Activated CD4-positive, CD25-positive, alpha-beta regulatory T cell treated with anti-CD3 and anti-CD28 coated beads, Interleukin-2, amount 50 U/mL, for 16 hours (primary cell): ENCODE results near the gene PPP1R2B.
"Not testable (repeated sequence)": the region's sequence is repeated elsewhere in the genome, so short reads cannot be mapped to it uniquely, and the experiment has no call there.

Experiments
- DNase-seq: peaks from one replicate; pipeline ENCODE4 v3.0.0-alpha.2; 2020; ENCODE audit warnings: low read depth, low spot score

The PPP1R2B gene

DNA sequence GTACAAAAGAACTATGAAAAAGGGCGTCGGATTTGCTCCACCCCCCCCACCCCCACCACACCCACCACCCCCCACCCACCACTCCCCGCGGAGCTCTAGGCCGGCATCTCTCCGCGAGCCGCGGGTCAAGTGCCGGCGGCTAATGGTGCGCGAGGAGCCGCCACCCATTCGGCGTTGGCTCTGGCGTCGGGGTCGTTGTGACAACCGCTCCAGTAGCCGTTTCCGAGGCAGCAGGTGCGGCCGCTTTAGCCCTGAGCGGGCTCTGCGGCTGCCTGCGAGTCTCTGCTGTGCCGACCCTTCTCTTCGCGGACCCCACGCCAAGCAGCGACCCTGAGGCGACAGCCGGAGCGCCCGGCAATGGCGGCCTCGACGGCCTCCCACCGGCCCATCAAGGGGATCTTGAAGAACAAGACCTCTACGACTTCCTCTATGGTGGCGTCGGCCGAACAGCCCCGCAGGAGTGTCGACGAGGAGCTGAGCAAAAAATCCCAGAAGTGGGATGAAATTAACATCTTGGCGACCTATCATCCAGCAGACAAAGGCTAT lies at the start of gene PPP1R2B:
Gene PPP1R2B, plus strand, starts transcription at position 90 of the 546 bp plus-strand sequence. Its CDS starts 268 bp downstream, at position 358.
- no peak for DNase-seq

DNA sequence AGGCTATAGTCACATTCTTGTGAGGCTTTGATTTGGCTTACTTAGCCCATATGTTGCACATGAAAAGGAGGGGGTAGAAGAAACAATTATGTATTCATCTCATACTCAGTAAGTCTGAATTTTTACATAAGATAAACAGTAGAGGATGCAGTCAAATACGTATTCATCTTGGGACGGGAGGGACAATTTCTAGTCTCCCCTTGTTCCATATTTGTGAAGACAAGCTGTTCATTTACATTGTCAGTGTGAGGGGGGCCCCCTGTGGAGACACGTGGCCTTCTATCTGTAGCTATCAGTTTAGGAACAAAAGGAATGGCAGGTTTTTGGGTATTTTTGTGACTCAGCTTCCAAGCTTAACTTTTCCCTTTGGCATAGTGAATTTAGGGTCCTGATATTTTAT lies 49.2 kb upstream of the PPP1R2B start:
- no peak for DNase-seq

DNA sequence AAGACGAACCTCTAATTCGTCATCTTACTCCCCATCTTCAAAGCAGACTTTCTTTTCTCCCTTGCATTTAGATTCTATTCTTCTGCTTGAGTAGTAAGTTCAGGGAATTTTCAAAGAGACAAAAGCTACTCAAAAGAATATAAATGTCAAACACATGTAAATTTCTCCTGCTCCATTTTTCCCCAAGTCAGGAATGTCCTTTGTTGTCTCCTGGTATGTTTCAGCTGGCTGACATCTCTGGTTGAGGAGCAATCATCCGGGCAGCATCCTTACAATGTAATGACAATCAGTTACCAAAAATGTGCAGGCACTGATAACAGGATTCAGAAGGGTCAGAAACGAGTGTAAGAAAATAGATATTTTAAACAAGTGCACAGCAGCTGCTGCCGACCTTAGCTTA lies 47.6 kb upstream of the PPP1R2B start:
- no peak for DNase-seq

DNA sequence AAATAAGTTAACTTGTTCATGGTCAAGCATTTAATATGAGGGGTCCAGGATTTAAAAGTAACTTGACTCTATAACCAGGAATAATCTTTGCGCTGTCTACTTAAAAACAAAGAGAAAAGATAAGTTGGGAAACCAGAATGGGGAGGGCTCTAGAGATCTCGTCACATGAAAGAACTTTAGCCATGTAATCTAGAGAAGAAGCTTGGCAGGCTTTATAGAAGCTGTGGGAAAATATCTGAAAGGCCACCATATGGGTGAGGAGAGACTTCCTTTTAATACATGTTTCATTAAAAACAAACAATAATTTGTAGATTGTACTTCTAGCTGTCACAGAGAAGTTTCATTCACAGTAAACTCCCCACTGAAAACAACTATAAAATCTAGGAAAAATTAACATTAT lies 46.7 kb upstream of the PPP1R2B start:
- no peak for DNase-seq

DNA sequence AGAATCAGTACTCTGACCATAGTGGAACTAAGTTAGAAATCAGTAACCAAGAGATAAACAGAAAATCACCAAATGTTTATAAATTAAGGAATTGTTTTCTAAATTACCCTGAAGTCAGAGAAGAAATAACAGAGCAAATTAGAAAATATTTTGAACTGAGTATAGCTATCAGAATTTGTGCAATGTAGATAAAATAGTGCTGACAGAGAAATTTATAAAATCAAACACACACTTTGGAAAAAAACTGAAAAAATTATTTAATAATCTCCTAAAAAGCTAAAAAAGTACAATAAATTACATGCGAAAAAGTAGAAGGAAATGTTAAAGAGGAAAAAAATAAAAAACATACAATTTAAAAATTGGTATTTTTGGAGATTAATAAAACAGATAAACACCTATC lies 37.1 kb upstream of the PPP1R2B start:
- no peak for DNase-seq

DNA sequence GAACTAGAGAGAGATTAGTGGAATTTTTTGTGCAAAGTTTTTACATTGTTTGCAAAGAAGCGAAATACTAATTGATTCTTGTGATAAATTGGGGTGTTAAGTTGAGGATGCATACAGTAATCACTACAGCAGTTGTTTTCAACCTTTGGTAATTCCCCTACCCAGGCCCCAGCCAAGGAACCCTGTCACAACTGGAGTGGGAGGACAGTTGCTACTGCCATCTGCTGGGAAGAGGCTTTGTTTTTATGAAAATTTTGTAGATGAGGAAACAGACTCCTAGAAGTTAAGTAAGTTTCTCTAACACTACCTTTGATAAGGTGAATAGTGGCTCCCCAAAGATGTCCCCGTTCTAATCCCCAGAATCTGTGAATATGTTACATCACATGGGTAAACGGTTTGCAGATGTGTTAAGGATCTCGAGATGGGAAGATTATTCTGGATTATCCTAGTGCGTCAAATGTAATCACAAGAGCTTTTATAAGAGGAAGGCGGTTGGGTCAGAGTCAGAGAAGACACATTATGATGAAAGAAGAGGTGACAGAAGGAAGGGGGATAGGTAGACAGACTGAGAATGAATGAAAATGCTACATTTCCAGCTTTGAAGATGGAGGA lies 34.0 kb upstream of the PPP1R2B start:
- DNase-seq: no peak

DNA sequence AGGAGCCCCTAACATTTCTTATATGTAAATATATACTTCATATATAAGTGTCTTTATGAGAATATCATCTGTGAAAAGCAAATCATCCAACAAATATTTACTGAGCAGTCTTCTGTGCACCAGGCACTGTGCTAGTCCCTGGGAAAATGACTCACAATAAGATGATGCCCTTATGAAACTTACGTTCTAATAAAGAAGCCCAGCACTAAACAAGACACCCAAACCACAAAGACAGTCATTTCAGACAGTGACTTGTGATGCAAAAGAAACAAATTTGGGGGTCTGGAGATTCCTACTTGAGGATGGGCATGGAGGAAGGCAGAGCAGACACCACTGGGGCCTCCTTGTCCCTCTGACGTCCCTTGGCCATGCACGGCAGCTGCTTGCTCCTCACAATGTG lies 30.6 kb upstream of the PPP1R2B start:
- DNase-seq: no peak

DNA sequence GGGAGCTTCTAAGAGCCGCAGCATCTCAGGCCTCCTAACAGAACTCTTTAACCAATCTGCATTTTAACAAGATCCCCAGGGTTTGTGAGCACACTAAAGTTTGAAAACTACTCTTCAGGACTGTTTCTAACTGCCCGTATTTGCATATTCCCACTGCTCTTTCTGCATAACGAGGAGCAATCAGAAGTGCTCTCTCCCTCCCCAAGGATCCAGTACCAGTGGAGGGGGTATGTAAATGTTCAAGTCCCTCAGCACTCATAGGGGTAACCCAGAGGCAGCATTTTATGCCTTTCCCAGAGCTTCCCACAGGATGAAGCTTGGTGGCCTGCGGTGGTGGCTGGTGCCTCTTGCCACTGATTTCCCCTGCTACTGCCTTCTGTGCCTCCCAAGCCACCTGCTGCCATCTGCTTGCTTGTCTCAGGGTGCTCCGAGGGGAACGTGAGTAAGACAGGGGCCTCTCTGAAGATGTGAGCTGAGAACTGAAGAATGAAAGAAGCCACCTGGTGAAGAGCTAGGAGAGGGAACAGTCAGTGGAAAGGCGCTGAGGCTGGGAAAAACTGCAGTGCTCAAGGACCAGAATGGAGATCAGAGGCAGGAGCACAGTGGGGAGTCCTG lies 30.0 kb upstream of the PPP1R2B start:
- no peak for DNase-seq

DNA sequence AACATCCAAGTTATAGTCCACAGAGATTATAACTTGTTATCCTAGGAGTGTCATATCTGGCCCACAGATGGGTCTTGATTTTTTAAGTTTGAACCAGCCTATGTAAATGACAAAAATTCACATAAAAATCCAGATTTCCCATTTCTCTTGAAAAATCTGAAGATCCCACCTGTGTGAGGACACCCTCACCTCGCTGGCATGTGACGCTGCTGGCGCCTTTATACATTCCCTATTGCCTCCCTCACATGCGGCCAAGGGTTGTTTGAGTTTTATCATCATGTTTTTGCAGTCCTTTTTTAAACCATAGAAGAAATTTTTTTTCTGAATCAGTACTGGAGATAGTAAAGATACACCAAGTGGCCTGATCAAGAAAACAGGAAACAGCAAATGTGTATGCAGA lies 25.9 kb upstream of the PPP1R2B start:
- DNase-seq: no peak

DNA sequence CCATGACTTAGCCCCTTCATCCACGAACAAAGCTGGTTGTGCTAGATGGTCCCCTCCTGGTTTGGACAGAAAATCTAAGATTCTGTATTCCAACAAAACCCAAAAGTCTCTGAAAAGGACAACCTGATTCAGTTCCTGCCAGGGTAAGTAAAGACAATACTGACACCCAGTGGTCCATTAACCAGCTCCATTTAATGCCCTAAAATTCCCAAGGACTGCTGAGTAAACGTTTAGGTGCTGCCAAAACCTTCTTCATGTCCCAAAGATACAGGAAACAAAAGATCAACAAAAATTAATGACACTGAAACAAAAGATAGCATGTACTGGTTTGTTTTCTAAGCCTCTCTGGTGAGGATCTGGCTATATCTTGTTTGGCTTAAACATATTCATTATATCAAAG lies 25.3 kb upstream of the PPP1R2B start:
- DNase-seq: no peak

DNA sequence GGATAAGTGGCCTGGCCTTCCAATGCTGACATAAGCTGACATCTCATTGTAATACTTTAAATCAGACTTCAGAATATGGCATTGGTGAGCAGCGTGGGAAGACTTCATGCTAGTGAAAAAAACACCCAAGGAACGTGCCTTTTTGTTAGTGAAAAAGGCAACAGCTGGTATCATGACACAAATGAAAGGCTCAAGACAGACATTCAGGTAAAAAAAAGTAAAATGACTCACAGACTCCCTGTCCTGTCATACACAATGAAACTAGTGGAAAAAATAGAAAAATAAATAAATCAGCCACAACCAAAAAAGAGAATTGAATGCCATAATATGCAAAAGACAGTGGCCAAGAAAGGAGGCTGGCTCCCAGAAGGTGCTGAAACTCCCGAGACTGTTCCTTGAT lies 24.4 kb upstream of the PPP1R2B start:
- DNase-seq: no peak

DNA sequence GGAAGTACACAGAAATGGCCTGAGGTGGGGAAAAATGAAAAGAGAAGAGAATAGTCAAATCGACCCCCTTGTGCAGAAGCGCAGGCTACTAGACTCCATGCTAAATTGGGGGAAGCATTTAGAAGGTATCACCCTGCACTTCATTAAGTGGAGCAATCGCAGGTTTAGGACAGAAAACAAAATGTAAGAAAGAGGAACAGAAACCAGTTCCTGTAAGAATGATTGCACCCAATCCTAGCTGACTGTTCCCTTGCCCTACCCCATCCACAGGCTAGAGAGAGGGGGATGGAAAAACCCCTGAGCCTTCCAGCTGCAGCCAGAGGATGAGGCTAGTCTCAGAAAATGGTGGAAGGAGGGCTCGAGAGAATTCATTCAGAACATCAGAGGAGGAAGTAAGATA lies 23.9 kb upstream of the PPP1R2B start:
- DNase-seq: no peak

DNA sequence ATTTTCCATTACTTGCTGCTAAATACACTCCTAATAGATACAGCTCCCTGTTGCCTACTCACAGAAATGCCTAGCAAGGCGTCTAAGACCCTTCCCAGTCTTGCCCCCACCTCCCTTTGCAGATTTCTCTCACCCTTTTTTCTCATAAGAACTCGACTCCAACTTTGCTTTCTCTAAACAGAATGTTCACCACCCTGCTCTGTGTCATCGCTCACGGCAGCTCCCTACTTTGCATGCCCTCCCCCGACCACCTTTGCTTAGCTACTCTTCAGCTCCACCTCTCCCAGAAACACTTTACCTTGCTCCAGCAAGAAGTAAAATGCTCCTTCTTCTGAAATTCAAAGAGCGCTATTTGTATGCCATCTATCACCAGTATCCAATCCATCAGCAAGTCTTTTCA lies 15.2 kb upstream of the PPP1R2B start:
- no peak for DNase-seq

DNA sequence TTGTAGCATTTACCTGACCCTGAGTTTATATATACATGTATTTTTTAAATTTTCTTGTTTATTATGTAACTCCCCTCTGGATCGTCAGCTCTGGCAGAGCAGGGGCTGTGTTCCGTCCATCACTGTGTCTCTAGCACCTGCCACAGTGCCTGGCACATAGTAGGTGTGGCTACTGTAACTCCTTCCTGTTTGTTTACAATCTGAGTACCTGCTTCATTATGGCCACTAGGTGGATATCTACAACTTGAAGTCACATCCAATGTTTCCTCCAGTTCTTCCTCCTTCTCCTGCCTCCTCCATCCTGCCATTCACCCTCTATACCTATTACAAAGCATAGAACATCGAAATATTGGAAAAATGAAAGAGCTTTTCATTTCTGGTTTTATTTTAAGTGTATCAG lies 14.2 kb upstream of the PPP1R2B start:
- DNase-seq: no peak

DNA sequence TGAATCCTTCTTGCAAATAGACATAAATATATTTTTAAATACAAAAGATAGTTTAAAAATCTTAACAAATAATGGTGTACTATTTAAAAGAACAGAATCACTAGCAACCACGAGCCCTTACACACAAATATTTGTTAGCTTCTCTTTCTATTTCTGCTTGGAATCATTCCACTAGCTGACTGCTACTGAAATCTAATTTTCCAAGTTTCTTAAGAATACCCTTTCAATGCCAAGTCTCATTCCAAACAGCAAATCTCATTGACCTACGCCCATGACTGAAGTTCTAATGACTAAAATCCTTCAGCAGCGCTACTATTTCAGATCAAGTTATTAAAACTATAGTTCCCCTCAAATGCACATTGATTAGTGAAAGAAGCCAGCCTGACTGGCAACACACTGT lies 13.2 kb upstream of the PPP1R2B start:
- no peak for DNase-seq

DNA sequence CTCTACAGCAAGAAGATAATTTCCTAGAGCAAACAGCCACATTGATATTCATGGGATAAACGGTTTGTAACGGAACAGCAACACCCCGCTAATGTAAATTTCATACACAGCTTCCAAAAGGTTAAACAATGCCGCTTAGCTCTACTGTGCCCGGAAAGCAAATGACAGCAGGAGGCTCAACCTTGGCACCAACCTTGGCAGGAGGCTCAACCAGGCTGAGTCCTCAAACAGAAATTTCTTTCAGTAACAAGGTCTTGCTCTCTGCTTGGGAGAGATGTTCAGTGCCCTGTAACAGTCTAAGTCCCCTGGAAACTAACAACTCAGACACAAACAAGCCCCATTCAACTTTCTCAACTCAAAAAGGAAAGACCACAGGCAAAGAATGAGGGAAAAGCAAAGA lies 11.1 kb upstream of the PPP1R2B start:
- DNase-seq: no peak

DNA sequence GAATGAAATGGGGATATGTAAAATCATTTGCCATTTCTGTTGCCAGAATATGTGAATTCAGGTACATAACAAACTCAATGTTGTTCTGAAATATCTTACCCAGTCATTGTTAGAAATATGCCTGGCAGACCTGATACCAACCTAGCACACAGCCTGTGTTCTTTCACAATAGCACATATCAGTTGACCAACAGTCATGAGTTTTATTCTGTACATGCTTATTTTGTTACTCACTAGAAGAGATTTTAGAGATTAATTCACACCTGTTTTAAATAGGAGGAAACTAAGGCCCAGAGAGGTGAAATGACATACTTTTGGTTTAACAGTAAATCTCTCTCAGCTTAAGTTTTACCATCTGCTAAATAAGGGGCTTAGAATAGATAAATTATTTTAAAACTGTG lies 8.4 kb upstream of the PPP1R2B start:
- DNase-seq: no peak

DNA sequence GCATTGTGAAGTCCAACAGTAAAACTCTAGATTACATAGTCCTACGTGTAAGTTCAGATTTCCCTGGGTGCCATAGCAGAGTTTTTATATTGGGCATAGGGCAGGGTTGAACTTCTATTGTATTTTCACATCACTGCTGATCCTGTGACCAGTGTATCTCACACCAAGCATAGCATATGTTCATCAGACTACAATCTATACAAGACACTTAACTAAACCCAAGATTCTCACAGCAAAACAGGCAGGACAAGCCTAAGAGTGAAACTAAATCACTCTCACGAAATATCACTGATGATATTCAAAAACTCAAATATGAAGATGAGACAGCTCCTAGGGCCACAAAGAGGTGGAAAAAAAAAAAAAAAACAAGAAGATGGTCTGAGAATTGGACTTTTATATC lies 3.2 kb upstream of the PPP1R2B start:
- no peak for DNase-seq

DNA sequence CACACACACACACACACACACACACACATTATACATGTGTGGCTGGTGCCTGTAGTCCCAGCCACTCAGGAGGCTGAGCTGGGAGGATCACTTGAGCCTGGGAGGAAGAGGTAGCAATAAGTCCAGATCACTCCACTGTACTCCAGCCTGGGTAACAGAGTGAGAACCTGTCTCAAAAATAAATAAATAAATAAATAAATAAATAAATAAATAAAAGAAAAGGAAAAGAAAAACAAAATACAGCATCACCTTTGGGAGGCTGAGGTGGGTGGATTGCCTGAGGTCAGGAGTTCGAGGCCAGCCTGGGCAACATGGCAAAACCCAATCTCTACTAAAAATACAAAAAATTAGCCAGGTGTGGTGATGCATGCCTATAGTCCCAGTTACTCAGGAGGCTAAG lies 1.6 kb upstream of the PPP1R2B start:
- not testable (repeated sequence) for DNase-seq

DNA sequence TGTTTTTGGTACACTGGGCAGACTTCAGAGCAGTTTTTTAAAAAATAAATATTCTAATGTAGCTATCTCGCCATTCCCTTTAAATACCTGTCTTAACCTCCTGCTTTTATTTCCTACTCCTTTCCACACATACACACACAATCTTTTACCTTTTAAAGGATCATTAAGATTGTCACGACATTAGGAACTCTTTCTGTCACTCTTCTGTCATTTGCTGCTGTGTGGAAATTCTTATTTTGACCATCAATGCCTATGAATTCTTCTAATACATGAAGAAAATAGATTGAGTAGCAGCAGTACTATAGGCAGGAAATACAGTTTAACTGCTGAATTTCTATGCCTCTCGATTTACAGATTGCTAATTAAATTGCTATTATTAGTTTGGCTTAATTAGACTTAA lies 1.8 kb downstream of the PPP1R2B start:
- no peak for DNase-seq

DNA sequence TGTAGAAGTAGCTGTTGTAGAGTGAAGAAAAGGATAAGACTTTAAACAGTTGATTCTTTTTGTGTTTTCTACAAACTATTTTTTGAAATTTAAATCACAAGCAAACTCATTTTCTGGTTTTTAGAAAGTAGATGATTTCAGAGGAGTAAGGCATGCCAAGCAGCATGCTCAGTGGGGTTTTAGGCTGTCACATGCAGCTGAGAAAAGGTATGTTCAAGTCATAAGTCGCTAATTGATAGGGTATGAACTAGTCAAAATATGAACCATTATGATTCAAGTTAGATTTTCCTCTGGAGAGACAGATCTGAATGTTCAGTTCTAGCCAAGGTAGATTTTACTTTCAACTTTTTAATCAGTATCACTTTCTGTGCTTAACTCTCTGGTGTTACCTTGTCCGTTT lies 3.0 kb downstream of the PPP1R2B start:
- not testable (repeated sequence) for DNase-seq

DNA sequence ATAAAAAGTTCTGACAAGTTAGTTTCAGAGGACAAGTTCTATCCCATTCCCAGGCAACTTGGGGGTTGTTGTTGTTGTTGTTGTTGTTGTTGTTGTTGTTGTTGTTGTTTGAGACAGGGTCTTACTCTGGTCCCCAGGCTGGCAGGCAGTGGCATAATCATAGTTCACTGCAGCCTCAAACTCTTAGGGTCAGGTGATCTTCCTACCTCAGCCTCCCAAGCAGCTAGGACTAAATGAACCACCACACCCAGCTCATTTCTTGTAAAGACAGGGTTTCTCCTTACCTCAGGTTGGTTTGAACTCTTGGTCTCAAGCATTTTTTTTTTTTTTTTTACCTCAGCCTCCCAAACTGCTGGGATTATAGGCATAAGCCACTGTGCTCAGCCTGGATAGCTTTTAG lies 15.3 kb downstream of the PPP1R2B start:
- no peak for DNase-seq

DNA sequence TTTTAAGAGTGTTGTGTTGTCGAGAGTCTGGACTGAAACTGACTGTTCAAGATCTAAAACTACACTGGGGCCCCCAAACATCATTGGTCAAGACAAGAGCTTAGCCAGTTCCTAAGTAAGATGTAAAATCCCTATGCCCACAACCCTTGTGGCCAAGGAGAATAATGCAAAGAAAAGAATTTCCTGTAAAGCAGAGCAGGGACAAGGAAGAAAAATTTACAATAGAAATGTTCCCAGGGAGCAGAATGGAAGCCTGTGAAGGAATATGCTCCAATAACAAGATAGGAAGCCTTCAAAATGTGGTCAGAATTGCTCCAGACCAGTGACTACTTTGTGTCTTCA lies 20.4 kb downstream of the PPP1R2B start:
- DNase-seq: no peak

DNA sequence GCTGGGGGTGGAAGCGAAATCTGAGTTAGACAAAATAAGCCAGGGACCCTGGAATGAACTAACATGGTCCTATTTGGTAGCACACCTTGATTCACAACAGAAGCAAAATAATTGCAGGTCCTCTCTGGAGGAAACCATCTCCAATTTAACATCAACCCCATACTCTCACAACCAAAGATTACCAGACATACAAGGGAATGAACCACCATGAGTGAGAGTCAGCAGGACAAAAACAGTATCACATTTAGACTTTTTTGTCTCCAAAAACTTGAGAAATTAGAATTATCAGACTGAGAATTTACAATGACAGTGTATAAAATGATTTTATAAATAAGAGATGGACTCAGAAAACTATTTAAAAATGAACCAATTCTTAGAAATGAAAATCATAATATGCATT lies 21.1 kb downstream of the PPP1R2B start:
- no peak for DNase-seq
